ENCODE measurements around the gene PTPRK. TPM values are rescaled to one million over a fixed set of nuclear protein-coding genes. Genes with fewer than 3 reads are reported as not detected.

Gene PTPRK
- total RNA-seq, 1 donor from 2014 or later: 117 TPM

DNA sequence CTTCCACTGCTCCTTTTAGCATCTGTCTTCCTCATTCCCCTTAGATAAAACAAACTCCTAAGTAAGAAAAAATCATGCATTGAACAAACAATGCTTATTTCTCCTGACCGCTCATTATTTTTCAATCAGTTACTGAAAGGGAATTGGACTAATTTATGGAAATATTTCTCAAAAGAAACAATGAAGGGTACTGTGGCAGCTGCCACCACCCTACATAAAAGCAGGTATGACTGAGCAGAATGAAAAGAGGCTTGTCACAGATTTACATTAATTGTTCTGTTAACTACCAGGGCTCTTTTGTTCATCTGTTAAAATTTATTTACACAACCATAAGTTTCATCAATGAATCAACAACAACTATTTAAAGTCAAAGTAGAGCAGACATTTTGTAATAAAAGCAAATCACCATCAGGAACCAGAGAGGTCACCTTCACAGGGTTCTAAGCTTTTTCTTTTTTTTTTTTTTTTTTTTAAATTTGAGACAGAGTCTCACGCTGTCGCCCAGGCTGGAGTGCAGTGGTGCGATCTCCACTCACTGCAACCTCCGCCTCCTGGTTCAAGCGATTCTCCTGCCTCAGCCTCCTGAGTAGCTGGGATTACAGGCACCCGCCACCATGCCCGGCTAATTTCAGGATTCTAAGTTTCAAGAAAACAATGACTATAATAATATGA, 204.0 kb downstream of the PTPRK start:
- H3K36me3 ChIP-seq (ENCODE audit: control insufficient read depth, insufficient read depth, low read length): no peaks in the 10 kb centered on the region
- no peaks in the 10 kb centered on the region for H3K27me3 ChIP-seq (ENCODE audit: control insufficient read depth, insufficient read depth, low read length)
- TF ChIP-seq, protein P1, sequence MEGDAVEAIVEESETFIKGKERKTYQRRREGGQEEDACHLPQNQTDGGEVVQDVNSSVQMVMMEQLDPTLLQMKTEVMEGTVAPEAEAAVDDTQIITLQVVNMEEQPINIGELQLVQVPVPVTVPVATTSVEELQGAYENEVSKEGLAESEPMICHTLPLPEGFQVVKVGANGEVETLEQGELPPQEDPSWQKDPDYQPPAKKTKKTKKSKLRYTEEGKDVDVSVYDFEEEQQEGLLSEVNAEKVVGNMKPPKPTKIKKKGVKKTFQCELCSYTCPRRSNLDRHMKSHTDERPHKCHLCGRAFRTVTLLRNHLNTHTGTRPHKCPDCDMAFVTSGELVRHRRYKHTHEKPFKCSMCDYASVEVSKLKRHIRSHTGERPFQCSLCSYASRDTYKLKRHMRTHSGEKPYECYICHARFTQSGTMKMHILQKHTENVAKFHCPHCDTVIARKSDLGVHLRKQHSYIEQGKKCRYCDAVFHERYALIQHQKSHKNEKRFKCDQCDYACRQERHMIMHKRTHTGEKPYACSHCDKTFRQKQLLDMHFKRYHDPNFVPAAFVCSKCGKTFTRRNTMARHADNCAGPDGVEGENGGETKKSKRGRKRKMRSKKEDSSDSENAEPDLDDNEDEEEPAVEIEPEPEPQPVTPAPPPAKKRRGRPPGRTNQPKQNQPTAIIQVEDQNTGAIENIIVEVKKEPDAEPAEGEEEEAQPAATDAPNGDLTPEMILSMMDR (IDR thresholded peaks at IDR 0.05; ENCODE audit: insufficient read depth, low read length, poor library complexity, severe bottlenecking): no peak
- no peak for DNase-seq (ENCODE audit: low read depth)
- H3K4me3 ChIP-seq (ENCODE audit: low read depth, low read length): no peak overlapping the region

DNA sequence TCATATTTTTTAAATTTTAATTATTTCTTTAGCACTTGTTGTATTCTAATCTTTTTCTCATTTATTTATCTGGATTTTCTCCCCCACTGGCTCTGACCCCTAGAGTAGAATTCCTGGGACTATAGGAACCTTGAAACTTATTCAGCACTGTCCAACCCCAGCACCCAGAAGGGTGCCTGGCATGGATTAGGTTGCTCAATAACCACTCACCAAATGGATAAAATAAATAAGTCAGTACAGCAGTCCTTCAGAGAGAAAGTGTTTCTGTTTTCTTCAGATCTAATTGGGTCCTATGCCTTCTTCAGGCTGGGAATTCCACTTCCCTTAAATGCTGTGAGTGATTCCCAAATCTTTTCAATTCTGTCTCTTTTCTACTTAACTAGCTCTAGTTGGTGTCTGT, 206.2 kb downstream of the PTPRK start:
- H3K27me3 ChIP-seq (ENCODE audit: control insufficient read depth, insufficient read depth, low read length): no peaks in the 10 kb centered on the region
- DNase-seq (ENCODE audit: low read depth): no peak
- H3K36me3 ChIP-seq (ENCODE audit: control insufficient read depth, insufficient read depth, low read length): no peaks in the 10 kb centered on the region
- H3K4me3 ChIP-seq (ENCODE audit: low read depth, low read length): no peak overlapping the region
- TF ChIP-seq, protein P1 (IDR thresholded peaks at IDR 0.05; ENCODE audit: insufficient read depth, low read length, poor library complexity, severe bottlenecking): no peak

DNA sequence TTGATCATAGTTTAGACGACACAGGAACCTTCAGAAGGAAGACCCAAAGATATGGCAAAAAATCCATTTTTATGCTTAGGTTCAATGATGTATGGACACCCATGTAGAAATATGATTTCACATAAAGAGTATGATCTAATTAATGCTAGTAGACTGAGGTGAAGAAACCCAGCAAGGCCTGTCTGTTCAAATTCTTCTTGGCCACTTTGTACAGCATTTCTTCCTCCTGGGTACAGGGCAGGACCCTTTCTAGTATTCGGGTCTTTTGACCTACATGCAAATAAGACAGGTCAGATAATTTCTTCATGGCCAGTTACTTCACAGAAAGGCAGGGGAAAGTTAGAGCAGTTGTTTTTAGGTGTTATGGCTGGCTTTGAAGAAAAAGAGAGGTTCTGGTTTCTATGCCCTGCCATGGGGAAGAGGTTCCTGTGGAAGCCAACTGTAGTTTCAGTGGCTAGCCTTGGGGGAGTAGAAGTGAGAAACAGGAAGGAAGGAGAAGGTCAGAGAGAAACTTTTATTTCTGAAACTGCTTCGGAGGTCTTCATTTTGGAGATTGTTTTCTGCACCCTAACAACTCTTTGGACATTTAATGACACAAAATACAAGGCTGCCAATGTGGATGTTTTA, 208.3 kb downstream of the PTPRK start:
- DNase-seq (ENCODE audit: low read depth): no peak
- H3K4me3 ChIP-seq (ENCODE audit: low read depth, low read length): no peak overlapping the region
- no peaks in the 10 kb centered on the region for H3K27me3 ChIP-seq (ENCODE audit: control insufficient read depth, insufficient read depth, low read length)
- TF ChIP-seq, protein P1 (IDR thresholded peaks at IDR 0.05; ENCODE audit: insufficient read depth, low read length, poor library complexity, severe bottlenecking): no peak
- H3K36me3 ChIP-seq (ENCODE audit: control insufficient read depth, insufficient read depth, low read length): no peaks in the 10 kb centered on the region

DNA sequence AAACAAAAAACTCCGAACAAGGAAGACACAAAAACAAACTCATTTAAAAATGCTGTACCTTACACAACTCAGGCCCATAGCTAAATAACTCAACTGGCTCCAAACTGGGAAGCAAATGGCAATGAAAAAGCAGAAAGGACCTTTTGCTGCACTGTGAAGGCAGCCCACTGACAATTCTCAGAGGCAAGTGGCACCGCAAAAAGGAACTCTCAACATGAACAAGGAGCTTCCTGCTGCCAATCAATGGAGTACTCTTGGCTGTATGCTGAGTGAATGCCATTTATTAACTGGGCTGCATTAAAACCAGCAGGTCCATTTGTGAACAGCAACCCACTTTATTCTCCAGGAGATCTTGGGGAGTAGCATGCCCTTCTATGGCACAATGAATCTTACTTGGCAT, 209.9 kb downstream of the PTPRK start:
- TF ChIP-seq, protein P1 (IDR thresholded peaks at IDR 0.05; ENCODE audit: insufficient read depth, low read length, poor library complexity, severe bottlenecking): no peak

DNA sequence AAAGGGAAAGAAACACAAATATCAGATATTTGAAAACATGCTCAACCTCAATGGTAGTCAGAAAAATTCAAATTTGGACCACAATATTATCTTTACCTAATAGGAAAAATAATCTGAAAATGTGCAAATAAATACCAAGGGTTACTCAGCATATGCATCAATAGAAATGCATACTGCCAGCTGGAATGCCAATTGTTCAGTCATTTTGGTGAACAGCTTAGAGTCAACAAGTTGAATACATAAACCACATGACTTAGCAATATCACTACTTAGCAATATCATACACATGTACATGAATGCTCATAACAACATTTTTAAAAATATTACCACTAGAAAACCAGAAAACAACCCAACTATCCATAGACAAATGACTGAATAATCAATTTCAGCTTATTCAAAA, 212.7 kb downstream of the PTPRK start:
- TF ChIP-seq, protein P1 (IDR thresholded peaks at IDR 0.05; ENCODE audit: insufficient read depth, low read length, poor library complexity, severe bottlenecking): no peak
- Histone ChIP-seq H3K4me3 (ENCODE audit: low read depth, low read length) (no peak overlapping the region), H3K27me3 (ENCODE audit: control insufficient read depth, insufficient read depth, low read length) (no peaks in the 10 kb centered on the region), H3K36me3 (ENCODE audit: control insufficient read depth, insufficient read depth, low read length) (no peaks in the 10 kb centered on the region)
- no peak for DNase-seq (ENCODE audit: low read depth)

More for the DNA sequence above, 209.9 kb downstream of the PTPRK start:
- Histone ChIP-seq H3K27me3 (ENCODE audit: control insufficient read depth, insufficient read depth, low read length) (no peaks in the 10 kb centered on the region), H3K4me3 (ENCODE audit: low read depth, low read length) (no peak overlapping the region), H3K36me3 (ENCODE audit: control insufficient read depth, insufficient read depth, low read length) (no peaks in the 10 kb centered on the region)
- DNase-seq (ENCODE audit: low read depth): no peak
